ENCODE measurements around the gene AKR1D1.

Gene AKR1D1

DNA sequence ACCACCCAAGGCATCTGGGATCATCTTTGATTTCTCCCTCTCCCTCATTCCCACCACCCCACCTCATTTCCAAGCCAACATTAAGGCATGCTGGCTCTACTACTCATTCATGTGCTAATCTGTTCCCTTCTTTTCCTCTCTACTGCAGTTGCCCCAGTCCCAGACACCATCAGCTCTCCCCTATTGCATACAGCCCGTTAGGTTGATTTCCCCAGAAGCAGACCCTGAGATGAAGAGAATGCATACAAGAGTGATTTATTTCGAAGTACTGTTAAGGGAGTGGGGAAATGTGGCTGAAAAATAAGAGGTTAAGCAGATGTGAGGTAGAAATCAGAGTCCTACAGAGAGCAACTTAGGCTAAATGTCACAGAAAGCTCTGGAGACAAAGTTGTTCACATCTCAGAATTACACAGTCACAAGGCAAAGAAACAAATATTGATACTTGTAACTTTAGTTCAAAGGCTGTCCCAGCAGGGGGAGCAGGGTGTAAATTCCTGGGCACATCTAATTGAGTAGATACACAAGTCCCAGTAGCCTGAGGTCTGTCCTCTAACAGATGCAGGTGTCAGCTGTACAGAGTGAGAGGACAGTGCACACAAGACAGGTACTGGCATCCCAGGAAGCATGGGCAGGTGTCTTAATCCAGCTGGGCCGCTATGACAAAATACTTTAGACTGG is 20.9 kb downstream of the AKR1D1 start:
- no peak overlapping the region for H3K4me3 ChIP-seq (ENCODE audit: low read length)
- DNase-seq (ENCODE audit: low read depth): peak; percentile 5
- TF ChIP-seq, protein P1, sequence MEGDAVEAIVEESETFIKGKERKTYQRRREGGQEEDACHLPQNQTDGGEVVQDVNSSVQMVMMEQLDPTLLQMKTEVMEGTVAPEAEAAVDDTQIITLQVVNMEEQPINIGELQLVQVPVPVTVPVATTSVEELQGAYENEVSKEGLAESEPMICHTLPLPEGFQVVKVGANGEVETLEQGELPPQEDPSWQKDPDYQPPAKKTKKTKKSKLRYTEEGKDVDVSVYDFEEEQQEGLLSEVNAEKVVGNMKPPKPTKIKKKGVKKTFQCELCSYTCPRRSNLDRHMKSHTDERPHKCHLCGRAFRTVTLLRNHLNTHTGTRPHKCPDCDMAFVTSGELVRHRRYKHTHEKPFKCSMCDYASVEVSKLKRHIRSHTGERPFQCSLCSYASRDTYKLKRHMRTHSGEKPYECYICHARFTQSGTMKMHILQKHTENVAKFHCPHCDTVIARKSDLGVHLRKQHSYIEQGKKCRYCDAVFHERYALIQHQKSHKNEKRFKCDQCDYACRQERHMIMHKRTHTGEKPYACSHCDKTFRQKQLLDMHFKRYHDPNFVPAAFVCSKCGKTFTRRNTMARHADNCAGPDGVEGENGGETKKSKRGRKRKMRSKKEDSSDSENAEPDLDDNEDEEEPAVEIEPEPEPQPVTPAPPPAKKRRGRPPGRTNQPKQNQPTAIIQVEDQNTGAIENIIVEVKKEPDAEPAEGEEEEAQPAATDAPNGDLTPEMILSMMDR (conservative IDR thresholded peaks at IDR 0.05; ENCODE audit: low read length): 0 out of 2 replicates have a peak, but pooled peaks have one; percentile 13

DNA sequence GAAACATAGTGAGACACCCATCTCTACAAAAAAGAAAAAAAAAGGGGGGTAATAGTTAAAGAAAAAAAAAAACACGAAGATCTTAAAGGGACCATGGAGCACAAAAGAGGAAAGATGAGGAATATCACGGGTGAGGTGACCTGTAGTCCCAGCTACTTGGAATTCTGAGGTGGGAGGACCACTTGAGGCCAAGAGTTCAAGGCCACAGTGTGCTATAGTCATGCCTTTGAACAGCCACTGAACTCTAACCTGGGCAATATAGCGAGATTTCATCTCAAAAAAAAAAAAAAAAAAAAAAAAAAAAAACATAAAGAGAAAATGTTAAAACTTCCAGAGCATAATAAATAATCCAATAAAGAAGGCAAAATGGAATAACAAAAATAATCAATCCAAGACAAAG is 23.6 kb downstream of the AKR1D1 start:
- no peak for DNase-seq (ENCODE audit: low read depth)
- TF ChIP-seq, protein P1 (conservative IDR thresholded peaks at IDR 0.05; ENCODE audit: low read length): no peak
- no peak overlapping the region for H3K4me3 ChIP-seq (ENCODE audit: low read length)

DNA sequence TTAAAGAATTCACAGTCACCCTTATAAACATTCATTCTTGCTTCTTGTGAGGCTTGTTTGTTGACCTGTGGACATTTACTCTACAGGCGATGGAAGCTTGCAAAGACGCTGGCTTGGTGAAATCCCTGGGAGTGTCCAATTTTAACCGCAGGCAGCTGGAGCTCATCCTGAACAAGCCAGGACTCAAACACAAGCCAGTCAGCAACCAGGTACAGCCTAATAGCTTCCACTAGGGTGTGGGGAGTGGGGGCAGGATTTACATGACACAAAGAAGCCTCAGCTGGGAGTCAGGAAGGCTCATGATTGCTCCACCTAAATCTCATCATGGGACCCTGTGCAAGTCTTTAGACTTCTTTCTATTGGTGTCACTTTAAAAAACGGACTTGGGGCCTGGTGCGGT is 29.0 kb downstream of the AKR1D1 start:
- H3K4me3 ChIP-seq (ENCODE audit: low read length): no peak overlapping the region
- no peak for DNase-seq (ENCODE audit: low read depth)
- TF ChIP-seq, protein P1 (conservative IDR thresholded peaks at IDR 0.05; ENCODE audit: low read length): no peak

DNA sequence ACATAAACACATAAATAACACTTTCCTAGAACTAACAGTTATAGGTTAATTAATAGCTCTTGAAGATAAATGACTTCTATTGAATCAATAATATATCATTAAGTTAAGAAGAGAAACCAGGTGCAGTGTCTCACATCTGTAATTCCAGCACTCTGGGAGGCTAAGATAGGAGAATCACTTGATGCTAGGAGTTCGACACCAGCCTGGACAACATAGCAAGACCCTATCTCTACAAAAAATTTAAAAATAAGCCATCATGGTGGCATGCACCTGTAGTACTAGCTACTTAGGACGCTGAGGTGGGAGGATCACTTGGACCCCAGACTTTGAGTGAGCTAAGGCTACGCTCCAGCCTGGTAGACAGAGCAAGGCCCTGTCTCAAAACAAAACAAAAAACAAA is 38.8 kb downstream of the AKR1D1 start:
- TF ChIP-seq, protein P1 (conservative IDR thresholded peaks at IDR 0.05; ENCODE audit: low read length): no peak
- no peak for DNase-seq (ENCODE audit: low read depth)
- no peak overlapping the region for H3K4me3 ChIP-seq (ENCODE audit: low read length)

DNA sequence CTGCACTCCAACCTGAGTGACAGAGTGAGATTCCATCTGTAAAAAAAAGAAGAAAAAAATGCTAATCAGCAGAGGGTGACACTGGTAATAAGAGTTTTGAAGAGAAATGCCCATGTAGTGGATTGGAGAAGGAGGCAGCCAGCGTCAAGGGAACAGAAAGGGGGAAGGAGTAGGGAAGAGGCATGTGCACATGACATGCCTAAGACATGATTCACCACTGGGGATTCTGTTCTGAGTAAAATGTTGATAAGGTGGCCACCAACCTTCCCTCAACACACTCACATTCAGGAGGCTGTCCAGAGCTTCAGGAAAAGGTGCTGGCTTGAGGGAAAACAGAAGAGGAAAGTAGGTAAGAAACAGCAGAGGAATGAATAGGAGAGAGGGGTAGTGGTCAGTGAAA is 39.9 kb downstream of the AKR1D1 start:
- TF ChIP-seq, protein P1 (conservative IDR thresholded peaks at IDR 0.05; ENCODE audit: low read length): no peak
- DNase-seq (ENCODE audit: low read depth): peak; percentile 7
- H3K4me3 ChIP-seq (ENCODE audit: low read length): no peak overlapping the region

DNA sequence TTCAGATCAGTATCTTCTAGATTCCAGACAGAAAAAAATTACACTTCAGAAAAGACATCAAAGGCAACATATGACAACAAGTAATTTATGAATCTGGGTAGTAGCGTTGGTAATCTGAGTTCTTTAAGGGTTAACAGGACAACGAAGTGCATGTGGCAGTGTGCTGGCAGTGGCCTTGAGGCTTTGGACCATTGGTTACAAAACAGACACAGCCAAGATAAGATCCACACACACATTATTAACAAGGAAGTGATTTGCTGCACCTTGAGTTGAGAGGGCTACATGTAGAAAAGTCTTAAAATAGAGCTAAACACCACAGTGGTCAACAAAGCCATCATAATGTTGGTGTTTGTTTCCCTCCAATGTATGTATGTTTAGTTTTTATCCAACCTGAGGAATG is 40.6 kb downstream of the AKR1D1 start:
- DNase-seq (ENCODE audit: low read depth): no peak
- TF ChIP-seq, protein P1 (conservative IDR thresholded peaks at IDR 0.05; ENCODE audit: low read length): no peak
- H3K4me3 ChIP-seq (ENCODE audit: low read length): no peak overlapping the region

DNA sequence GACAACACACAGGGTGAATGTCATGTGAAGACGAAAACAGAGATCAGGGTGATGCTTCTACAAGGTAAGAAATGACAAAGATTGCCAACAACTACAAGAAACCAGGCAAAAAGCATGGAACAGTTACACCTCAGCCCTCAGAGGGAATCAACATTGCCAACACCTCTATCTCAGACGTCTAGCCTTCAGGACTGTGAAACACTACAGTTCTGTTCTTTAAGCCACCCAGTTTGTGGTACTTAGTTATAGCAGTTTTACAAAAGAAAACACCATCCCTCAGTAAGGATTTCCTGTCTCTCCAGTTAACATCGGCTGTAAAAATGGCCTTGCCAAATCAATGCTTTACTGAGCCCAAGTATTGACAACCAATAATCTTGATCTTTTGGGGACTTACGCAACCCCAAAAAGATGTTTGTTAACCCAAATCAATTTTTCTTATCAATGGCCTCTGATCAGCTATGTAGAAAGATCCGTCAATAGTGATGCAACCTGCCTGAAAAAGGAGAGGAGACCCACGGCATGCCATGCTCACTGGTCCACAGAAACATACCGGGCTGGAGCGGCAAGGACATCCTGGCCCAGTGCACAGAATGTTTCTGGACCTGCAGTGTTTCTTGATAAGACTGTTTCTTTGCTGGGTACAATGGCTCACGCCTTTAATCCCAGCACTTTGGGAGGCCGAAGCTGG is 44.0 kb downstream of the AKR1D1 start:
- DNase-seq (ENCODE audit: low read depth): no peak
- TF ChIP-seq, protein P1 (conservative IDR thresholded peaks at IDR 0.05; ENCODE audit: low read length): no peak
- no peak overlapping the region for H3K4me3 ChIP-seq (ENCODE audit: low read length)
